IPS-NIHi11 (cell line): ENCODE results near the gene NAA20.

Source experiments
- DNase-seq: peaks from one replicate; pipeline ENCODE4 v3.0.0; 2012; ENCODE audit warnings: mixed read lengths, low spot score

NAA20 gene

GRCh38 chr20:20019123-20019522 is 2.0 kb downstream of the NAA20 start:
- no peak for DNase-seq

DNA sequence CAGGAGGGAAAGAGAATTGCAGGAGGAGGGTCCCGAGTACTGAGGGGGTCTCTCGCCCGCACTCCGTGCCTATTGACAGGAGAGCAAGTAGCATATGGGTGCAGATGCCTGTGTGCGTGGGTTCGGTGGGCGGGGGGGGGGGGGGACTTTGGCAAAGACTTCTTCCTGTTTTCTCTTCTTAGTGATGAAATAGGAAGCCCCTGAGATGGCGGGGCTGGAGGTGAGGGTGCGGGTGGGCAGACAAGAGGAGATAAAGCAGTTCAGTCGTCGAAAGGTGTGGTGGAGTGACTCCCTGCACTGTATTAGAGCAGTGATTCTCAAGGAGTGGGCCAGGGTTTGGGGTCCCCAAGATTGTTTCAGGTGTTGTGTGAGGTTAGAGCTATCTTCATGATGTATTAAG is 3.7 kb downstream of the NAA20 start:
- no peak for DNase-seq

- no peak for DNase-seq
These were observed 4.7 kb downstream of the NAA20 start for GRCh38 chr20:20021835-20022234.

DNA sequence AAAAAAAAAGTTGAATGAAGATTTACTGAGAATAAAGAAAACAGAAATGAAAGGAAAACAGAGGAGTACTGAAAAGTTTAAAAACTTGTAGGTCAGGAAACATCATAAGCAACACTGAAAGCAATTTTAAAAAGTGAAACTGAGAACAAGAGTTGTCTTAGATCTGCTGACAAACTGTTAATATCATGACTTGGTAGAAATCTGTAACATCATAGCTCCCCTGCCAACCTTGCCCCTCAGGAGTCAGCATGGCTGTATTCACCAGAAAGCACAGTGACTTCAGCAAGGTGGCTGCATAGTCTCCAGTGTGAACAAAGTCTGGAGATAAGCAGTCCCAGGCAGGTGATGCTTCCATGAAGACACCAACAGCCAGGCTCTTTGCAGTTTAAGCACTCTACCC is 5.3 kb downstream of the NAA20 start:
- DNase-seq = no peak

- no peak for DNase-seq
These were observed 6.2 kb downstream of the NAA20 start for GRCh38 chr20:20023395-20023794.

DNA sequence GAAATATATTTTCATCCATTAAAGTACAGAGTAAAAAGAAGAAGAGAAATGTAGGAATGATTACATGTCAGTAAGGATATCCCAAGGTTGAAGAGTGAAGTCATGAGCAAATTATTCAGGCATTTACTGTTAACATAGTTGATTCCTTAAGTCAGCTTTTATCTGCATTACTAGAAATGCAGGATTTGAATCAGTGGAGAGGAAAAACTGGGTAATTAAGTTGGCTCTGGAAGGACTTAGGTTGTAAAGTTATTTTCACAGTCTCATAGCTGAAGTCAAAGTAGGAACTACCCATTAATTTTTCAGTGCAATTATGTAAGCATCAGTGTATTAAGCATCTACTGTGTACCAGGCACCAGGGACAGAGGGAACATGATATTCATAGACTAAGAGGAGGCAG is 7.8 kb downstream of the NAA20 start:
- no peak for DNase-seq

GRCh38 chr20:20027284-20027683 is 10.1 kb downstream of the NAA20 start:
- DNase-seq = no peak

GRCh38 chr20:20031790-20032189 is 14.6 kb downstream of the NAA20 start:
- DNase-seq = no peak

GRCh38 chr20:20034486-20034885 is 17.3 kb downstream of the NAA20 start:
- no peak for DNase-seq

DNA sequence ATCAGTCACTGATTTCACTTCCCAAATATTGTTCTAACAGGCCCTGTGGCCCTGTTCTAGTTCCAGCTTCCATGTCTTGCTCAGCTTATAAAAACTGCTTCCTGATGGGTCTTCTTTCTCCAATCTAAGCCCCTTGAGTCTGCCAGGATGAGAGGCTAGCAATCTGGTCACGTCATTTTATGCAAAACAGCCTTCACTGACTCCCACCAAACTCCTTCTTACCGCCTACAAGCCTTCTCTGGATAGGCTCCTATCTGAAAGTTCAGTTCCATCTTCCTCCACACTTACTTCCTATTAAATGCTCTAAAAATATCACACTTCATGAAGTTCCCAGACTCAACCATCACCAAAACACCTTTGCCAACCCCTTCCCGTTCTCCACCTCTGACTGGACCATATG is 19.6 kb downstream of the NAA20 start:
- DNase-seq = no peak

GRCh38 chr20:20037960-20038359 is 20.8 kb downstream of the NAA20 start:
- DNase-seq = no peak

- no peak for DNase-seq
These were observed 21.4 kb downstream of the NAA20 start for GRCh38 chr20:20038586-20038985.

- no peak for DNase-seq
These were observed 22.7 kb downstream of the NAA20 start for GRCh38 chr20:20039752-20040387.

- no peak for DNase-seq
These were observed 34.6 kb downstream of the NAA20 start for GRCh38 chr20:20051767-20052073.

DNA sequence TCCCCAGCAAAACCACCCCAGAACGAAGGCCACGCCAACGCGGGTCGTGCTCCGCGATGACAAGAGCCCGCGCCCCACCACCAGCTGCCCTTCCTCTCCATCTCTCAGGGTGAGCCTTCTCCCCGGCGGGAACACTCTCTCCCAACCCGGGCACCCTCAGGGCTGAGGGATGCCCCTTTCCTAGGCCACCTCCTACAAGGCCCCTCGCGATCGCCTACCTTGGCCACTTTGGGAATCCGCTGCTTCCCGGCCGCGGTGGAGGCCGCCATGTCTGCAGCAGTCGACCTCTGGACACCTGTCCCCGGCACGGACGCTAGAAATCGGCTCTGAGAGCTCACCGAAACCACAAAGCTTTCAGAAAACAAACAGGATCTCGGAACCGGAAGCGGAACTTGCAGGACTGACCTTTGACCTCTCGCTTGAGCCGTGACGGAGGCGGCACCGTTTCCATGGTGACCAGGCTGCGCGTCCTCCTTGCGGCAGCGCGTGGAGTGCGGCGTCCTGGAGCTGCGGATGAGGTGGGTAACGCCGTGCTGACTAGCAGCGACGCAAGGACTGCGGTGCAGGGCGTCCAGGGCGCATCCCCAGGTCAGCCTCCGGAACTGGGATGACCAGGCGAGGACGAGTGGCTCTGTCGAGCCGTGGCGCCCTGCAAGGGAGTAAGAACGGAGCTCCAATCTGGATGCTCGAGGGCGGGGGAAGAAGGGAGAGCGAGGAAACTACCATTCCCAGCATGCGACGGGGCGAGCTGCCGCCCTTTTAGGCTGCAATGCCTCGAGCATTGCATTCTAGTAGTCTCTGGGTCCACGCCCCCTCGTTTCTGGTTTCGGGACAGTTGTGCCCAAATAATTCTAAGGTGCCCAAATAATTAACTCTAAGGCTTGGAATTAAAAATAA is 35.2 kb downstream of the NAA20 start, which contains the start of the genes CFAP61 and CRNKL1:
Gene CFAP61, plus strand, starts transcription at position 459 of the 897 bp plus-strand sequence. CDS start 4,122 bp downstream, outside the sequence.
Gene CRNKL1, minus strand, starts transcription at position 393 of the 897 bp plus-strand sequence. Its CDS starts 124 bp downstream, at position 269.
- peak; percentile 93 for DNase-seq

DNA sequence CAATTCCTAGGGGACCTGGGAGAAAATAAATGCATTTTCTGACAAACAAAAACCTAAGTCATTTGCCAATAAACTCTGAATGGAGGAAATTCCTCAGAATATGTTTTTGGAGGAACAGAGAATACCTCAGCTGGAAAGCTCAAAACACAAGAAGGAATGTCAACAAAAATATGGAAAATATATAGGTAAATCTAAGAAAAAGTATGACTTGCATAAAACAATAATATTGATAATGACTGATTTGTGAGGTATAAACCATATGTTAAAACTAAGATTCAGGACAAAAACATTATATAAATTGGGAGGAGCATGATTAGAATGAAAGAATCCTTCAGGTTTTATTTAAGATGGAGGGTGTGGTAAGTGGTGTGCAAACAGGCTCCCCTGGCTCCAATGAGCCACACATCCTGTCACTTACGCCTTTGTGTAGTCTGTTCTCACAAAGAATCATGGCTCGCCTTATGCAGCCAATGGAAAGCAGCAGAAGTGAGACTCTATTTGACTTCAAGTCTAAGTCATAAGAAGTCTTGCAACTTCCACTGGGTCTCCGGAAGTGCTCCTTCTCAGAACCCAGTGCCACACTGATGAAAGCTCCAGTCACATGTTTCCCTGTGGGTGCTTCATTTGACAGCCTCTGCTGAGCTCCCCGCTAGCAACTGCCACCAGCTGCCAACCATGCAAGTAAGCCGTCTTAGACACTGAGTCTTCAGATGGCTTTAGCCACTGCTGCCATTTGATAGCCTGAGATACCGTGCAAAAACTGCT is 43.3 kb downstream of the NAA20 start:
- DNase-seq = no peak

- no peak for DNase-seq
These were observed 47.0 kb downstream of the NAA20 start for GRCh38 chr20:20063941-20064702.

DNA sequence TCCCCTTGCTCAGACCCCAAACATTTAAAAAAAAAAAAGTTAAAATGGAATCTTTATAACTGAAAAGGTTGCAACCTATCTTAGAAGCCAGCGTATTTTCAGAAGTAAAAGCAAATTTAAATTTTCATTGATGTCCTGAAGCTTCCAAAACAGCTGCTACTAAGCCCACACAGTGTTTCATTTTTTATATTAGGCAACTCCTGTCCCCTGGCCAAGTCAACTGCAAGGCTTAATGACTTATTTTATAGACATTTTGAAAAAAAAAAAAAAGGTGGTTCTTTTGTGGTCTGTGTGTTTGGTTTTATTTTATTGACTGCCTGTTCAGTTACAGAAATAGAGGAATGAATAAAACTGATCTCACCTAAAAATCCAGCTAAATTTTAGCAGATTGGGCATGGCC is 48.2 kb downstream of the NAA20 start:
- DNase-seq = no peak

GRCh38 chr20:20070871-20071726 is 53.9 kb downstream of the NAA20 start:
- DNase-seq = no peak

- no peak for DNase-seq
These were observed 56.7 kb downstream of the NAA20 start for GRCh38 chr20:20073801-20074371.

- DNase-seq = no peak
These were observed 57.9 kb downstream of the NAA20 start for GRCh38 chr20:20075032-20075431.
